BJ (cell line): ENCODE measurements around the gene MCL1. TPM values are rescaled to one million over a fixed set of nuclear protein-coding genes. Genes with fewer than 3 reads are reported as not detected.
"Not testable (repeated sequence)": the region's sequence is repeated elsewhere in the genome, so short reads cannot be mapped to it uniquely, and the experiment has no call there.

Source experiments
- CTCF ChIA-PET: fragments of 350-600 bp; formaldehyde crosslinking; extraction: SDS; loops from one replicate; lab custom pipeline; 2021; ENCODE audit warnings: antibody characterized with exemption, inconsistent platforms; lab: Yijun Ruan, JAX
- POLR2A ChIA-PET: fragments of 300-600 bp; sonication (Branson Sonifier 250); formaldehyde crosslinking; extraction: SDS; loops from one replicate; lab custom pipeline; 2021; ENCODE audit warnings: antibody characterized with exemption; lab: Charles Lee
- DNase-seq: peaks from one replicate; pipeline ENCODE4 v3.0.0-alpha.2; 2011; ENCODE audit warnings: low read depth
- H3K27me3 ChIP-seq: 2 replicates; pipeline ENCODE4 v1.6.0; 2011; ENCODE audit warnings: low read length; ENCODE audit not compliant: control insufficient read depth, insufficient read depth
- H3K36me3 ChIP-seq: 2 replicates; pipeline ENCODE4 v1.5.1; 2011; ENCODE audit warnings: low read length; ENCODE audit not compliant: control insufficient read depth, insufficient read depth
- H3K4me3 ChIP-seq: 2 replicates; pipeline ENCODE4 v1.5.1; 2011; ENCODE audit warnings: low read depth, mild to moderate bottlenecking, control low read depth, low read length
- polyA minus RNA-seq: library from RNA; depleted of rRNA, polyadenylated mRNA; stranded (reverse); fragments of >200 nt; gene quantifications from 2 replicates; pipeline ENCODE4 v1.2.3, GENCODE V29; 2011; rRNA and poly(A)+ RNA removed
- polyA plus RNA-seq: library from polyadenylated mRNA; depleted of rRNA; stranded (reverse); fragments of >200 nt; gene quantifications from 2 replicates; pipeline ENCODE4 v1.2.3, GENCODE V29; 2011; rRNA removed
- TF ChIP-seq, protein P1 (sequence below): IDR thresholded peaks from 2 replicates; pipeline ENCODE4 v1.5.1; 2011; ENCODE audit warnings: low read depth, mild to moderate bottlenecking, control low read depth, inconsistent platforms, low read length, moderate library complexity; ENCODE audit not compliant: insufficient read depth

The MCL1 gene
- 45.4 and 80.5 TPM in 2 replicates for polyA plus RNA-seq
- polyA minus RNA-seq = 69.5 and 71.5 TPM in 2 replicates

DNA sequence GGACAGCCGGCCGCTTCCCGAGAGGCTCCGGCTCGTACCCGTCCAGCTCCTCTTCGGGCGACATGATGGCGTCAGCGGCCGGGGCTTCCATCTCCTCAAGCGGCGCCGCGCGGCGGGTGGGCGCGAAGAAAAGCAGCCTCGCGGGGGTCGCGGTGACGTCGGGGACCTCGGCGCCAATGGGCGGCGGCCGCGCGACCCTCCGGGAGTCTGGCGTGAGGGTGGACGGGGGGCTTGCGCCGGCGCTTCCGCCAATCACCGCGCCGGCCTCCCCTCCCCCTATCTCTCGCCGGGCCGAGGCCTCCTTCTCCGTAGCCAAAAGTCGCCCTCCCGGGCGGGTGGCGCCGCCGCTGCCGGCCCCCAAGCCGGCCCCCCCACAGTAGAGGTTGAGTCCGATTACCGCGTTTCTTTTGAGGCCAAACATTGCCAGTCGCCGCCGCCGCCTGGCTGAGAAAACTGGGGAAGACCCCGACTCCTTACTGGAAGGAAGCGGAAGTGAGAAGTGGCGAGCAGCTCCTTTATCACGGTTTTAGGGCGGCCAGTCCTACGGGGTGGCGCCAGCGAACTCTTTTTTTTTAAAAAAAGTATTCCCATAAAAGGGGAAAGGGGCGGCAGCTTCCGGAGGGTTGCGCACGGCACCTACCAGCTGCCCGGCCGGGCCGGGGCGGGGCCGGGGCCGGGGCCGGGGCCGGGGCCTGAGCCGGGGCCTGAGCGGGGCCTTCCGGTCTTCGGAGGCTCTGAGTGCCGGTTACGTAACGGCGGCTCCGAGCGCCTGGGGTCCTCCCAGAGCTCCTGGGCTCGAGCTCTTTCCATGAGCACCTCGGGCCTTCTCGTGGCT, at the start of gene MCL1:
Gene MCL1 (minus strand): TSS at position 501 of the 835 bp plus-strand sequence. CDS start 80 bp downstream, at position 421.
- Histone ChIP-seq H3K36me3 (peaks cover 10% of the 10 kb centered on the region), H3K4me3 (peak within 1 kb of the TSS; percentile 74), H3K27me3 (no peaks in the 10 kb centered on the region)
- DNase-seq = peak; percentile 79
- POLR2A ChIA-PET = interaction anchor here (0.6 to 2.7 kb wide), 10 partner anchors 11 to 235 kb away, joined by 3 to 22 read pairs (median 5); partner anchors contain the start of genes CTSS and ENSA
- CTCF ChIA-PET = interaction anchor here (0.5 to 8.4 kb wide), 12 partner anchors 8 to 506 kb away, joined by 3 to 72 read pairs (median 3); no protein-coding TSS in a partner anchor
- TF ChIP-seq, protein P1, sequence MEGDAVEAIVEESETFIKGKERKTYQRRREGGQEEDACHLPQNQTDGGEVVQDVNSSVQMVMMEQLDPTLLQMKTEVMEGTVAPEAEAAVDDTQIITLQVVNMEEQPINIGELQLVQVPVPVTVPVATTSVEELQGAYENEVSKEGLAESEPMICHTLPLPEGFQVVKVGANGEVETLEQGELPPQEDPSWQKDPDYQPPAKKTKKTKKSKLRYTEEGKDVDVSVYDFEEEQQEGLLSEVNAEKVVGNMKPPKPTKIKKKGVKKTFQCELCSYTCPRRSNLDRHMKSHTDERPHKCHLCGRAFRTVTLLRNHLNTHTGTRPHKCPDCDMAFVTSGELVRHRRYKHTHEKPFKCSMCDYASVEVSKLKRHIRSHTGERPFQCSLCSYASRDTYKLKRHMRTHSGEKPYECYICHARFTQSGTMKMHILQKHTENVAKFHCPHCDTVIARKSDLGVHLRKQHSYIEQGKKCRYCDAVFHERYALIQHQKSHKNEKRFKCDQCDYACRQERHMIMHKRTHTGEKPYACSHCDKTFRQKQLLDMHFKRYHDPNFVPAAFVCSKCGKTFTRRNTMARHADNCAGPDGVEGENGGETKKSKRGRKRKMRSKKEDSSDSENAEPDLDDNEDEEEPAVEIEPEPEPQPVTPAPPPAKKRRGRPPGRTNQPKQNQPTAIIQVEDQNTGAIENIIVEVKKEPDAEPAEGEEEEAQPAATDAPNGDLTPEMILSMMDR = 0 out of 2 replicates have a peak, but pooled peaks have one; percentile 11

DNA sequence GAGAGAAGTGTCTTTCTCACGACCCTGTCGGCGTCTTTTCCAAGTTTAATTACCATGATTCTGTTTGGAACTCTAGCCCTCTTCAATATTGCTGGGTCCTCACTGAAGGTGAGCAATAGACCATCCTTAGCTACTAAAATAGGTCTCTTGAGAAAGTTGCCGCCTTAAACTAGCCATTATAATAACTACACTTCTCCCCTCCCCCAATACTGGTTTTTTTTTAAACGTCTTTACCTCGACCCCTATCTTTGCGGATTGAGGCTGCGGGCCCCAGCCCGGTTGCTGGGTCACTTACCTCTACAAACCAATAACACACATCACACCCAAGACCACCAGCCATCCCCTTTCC, 49.3 kb upstream of the MCL1 start:
- H3K27me3 ChIP-seq = no peaks in the 10 kb centered on the region
- DNase-seq = no peak

DNA sequence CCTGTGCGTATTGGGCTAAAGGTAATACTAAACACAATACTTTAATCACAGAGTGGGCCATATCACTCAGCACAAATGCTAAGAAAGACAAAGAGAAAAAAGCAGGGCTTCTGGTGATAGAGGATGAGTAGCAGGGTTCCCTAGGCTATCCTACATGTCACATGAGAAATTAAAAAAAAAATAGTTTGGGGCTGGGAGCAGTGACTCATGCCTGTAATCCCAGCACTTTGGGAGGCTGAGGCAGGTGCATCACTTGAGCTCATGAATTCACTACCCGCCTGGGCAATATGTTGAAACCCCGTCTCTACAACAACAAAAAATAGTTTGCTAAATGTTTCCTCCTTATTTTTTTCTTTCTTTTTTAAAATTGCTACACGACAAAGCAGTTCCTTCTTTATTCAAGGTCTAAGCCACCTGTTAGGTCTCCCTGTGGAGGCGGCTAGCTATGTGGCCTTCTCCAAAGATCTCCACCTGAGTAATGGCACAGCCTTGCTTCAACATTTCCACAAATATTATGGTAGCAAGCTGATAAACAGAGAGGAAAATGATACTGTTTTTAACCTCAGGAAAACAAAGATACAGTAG, 48.5 kb upstream of the MCL1 start:
- no peaks in the 10 kb centered on the region for H3K27me3 ChIP-seq
- DNase-seq = no peak
- ChIA-PET POLR2A (no interaction called here), CTCF (interaction anchor here (0.9 to 5.8 kb wide), 4 partner anchors 9 to 352 kb away, joined by 3 to 49 read pairs (median 11); no protein-coding TSS in a partner anchor)
- H3K36me3 ChIP-seq = peaks cover 3% of the 10 kb centered on the region
- H3K4me3 ChIP-seq = no peak overlapping the region; the same call in 1 of the 2 replicates
- TF ChIP-seq, protein P1 = no peak

More for the DNA sequence above, 49.3 kb upstream of the MCL1 start:
- TF ChIP-seq, protein P1 = no peak
- POLR2A ChIA-PET = interaction anchor here (1.4 to 1.6 kb wide), 2 partner anchors 50 to 61 kb away, joined by 4 to 10 read pairs; partner anchors contain the start of gene MCL1
- Histone ChIP-seq H3K36me3 (peaks cover 3% of the 10 kb centered on the region), H3K4me3 (peak overlapping the region; percentile 74)
- CTCF ChIA-PET = interaction anchor here (0.8 to 5.8 kb wide), 5 partner anchors 9 to 351 kb away, joined by 3 to 49 read pairs (median 4); no protein-coding TSS in a partner anchor

DNA sequence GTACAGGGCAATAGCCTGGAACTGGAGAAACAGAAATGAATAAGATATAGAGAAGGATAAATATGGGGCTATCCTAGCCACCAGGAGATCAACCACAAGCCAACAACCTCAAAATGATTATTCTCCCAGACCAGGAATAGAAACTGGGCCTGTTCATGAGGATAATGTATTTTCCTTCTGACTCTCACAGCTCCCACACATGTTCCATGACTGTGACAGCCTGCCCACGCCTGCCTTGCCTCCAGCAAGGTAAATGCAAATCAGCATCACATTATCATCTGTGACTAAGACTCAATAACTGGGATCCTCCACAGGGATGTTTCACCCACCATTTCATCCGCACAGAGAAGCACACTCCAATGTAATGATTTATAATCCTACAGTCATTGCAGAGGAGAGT, 46.7 kb upstream of the MCL1 start:
- Histone ChIP-seq H3K4me3 (no peak overlapping the region), H3K27me3 (no peaks in the 10 kb centered on the region), H3K36me3 (peaks cover 3% of the 10 kb centered on the region)
- POLR2A ChIA-PET = interaction anchor here (0.6 kb wide), 1 partner anchor 30 kb away, joined by 3 read pairs; no protein-coding TSS in a partner anchor
- DNase-seq = no peak
- TF ChIP-seq, protein P1 = no peak
- CTCF ChIA-PET = interaction anchor here (0.6 to 5.8 kb wide), 3 partner anchors 7 to 196 kb away, joined by 4 to 49 read pairs (median 18); no protein-coding TSS in a partner anchor

DNA sequence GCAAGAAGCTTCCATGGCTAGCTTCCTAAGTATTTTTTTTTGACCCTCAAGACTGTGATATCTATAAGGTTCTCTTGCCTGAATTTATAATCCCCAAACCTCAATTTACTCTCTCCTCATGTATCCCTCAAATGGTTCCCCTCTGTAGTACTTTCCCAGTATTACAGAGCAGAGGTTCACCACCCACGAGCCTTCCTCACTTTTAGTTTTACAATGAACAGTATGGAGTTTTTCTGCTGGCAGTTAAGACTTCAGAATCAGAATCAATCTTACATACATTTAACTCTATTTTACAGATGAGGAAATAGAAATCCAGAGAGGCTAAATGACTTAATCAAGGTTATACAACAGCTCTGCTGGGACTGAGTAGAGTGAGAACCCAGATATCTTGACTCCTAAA, 45.1 kb upstream of the MCL1 start:
- CTCF ChIA-PET = interaction anchor here (1.1 kb wide), 1 partner anchor 64 kb away, joined by 7 read pairs; no protein-coding TSS in a partner anchor
- H3K36me3 ChIP-seq, POLR2A ChIA-PET, H3K27me3 ChIP-seq, DNase-seq, H3K4me3 ChIP-seq: not testable (repeated sequence)

DNA sequence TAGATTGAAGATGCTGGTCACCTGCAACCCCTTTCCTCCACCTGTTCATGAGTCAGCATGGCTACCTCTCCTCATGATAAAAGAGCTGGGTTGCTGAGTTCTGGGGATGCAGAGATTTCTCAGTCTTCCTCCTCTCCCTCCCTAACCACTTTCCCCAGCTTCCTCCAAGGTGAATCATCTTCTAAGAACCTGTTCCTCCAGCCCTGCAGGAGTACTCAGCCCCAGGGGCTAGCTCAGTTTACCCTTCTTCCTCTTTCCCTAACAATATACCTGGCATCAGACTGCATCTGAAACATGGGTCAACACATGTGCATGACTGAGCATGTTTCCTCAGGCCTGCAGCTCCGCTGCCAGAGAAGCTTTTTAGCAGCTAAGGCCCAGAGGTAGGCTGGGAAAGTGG, 44.7 kb upstream of the MCL1 start:
- H3K4me3 ChIP-seq, H3K36me3 ChIP-seq, POLR2A ChIA-PET, DNase-seq, H3K27me3 ChIP-seq: not testable (repeated sequence)
- CTCF ChIA-PET = interaction anchor here (1.1 kb wide), 1 partner anchor 64 kb away, joined by 7 read pairs; no protein-coding TSS in a partner anchor
